ENCODE data around the gene ZNRF3.
A peak's percentile ranks its signal among the peaks of the same experiment; 100 is the strongest.

The ZNRF3 gene

DNA sequence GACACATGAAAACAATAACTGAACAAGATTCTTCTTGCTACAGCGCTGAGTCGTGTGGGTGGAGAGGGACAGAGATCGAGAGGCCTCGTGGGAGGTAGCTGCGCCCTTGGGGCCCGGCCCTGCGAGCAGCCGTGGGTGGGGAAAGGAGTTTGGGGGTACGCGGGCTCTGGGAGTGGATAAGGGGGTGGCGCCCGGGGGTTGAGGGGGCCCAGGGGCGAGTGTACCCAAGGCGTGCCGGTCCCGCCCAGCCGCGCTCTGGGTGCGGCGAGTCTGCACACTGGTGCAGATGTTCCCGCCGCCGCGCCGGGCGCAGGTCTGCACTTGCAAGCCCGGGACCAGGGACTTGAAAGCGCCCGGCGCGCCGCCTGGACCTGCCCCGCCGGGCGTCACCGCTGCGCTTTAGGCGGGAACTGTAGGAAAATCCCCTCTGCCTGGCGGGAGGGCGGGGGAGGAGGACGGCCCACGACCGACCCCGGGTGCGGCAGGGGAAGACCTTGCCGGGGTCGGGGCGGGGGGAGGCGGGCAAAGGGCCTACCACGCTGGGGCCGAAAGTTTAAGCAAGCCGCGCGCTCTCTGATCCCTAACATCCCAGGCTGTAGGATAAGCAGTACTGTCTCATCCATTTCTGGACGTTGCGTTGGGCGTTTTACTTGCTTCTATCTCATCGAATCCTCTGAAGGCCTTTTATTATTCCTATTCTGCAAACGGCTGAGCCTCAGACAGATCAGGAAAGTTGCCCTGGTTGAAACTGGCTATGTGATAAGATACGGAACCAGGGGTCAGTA is 188.1 kb downstream of the ZNRF3 start:
- peaks cover 0 to 12% (median 4%) of the 10 kb centered on the region in 5 donors for H3K27me3 ChIP-seq (ENCODE audit: control insufficient read depth in 5 of 5, insufficient read depth in 4 of 5, low read length in 5 of 5)
- no peaks in the 10 kb centered on the region for H3K36me3 ChIP-seq (ENCODE audit: control insufficient read depth in 5 of 5, insufficient read depth in 5 of 5, low read length in 5 of 5)
- peak overlapping the region in 1 of 5 donors; percentile 32 for H3K9ac ChIP-seq (ENCODE audit: low read length in 5 of 5)
- H3K27ac ChIP-seq (ENCODE audit: low read depth, low read length) = no peak overlapping the region
- H3K9me3 ChIP-seq (ENCODE audit: control insufficient read depth in 5 of 5, low read length in 5 of 5) = no peaks in the 10 kb centered on the region
- peaks cover 0 to 34% (median 30%) of the 10 kb centered on the region in 5 donors for H3K4me1 ChIP-seq (ENCODE audit: control insufficient read depth in 5 of 5, insufficient read depth in 5 of 5, low read length in 5 of 5)
- peak overlapping the region; percentile 47 to 79 (median 63) for H3K4me3 ChIP-seq (ENCODE audit: low read depth in 1 of 5, low read length in 5 of 5)

DNA sequence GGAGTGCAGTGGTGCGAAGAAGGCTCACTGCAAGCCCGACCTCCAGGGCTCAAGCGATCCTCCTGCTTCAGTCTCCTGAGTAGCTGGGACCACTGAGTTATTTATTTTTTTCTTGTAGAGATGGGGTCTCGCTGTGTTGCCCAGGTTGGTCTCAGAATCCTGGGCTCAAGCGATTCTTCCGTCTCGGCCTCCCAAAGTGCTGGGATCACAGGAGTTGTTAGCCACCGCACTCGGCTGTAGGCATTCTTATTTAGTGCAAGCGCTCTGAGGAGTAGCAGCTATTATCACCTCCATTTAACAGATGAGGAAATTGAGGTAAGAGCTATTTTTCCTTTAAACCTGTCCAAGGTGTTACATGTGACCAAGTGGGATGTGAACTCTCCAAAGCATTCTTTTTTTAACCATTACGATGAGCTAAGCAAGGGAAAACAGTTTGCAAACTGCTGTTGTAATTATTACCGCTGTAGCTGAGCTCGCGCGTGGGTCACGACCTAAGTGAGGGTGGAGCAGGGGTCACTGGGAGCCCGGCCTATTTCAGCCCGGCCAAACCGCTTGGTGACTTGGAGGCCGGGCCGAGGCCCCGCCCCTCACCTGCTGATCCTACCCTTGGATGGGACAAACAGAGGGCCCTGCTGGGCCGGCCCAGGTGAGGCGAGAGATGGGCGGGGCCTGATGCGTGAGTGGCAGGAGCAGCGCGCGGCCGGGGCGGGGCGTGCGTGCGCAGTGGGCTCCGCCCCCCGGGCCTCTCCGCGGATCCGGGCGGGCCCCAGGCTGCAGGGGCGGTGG is 189.0 kb downstream of the ZNRF3 start:
- Histone ChIP-seq H3K27ac (ENCODE audit: low read depth, low read length) (no peak overlapping the region), H3K9me3 (ENCODE audit: control insufficient read depth in 5 of 5, low read length in 5 of 5) (no peaks in the 10 kb centered on the region), H3K4me1 (ENCODE audit: control insufficient read depth in 5 of 5, insufficient read depth in 5 of 5, low read length in 5 of 5) (peaks cover 0 to 34% (median 30%) of the 10 kb centered on the region in 5 donors), H3K4me3 (ENCODE audit: low read depth in 1 of 5, low read length in 5 of 5) (peak overlapping the region; percentile 51 to 79 (median 73)), H3K27me3 (ENCODE audit: control insufficient read depth in 5 of 5, insufficient read depth in 4 of 5, low read length in 5 of 5) (peaks cover 0 to 12% (median 4%) of the 10 kb centered on the region in 5 donors), H3K36me3 (ENCODE audit: control insufficient read depth in 5 of 5, insufficient read depth in 5 of 5, low read length in 5 of 5) (no peaks in the 10 kb centered on the region), H3K9ac (ENCODE audit: low read length in 5 of 5) (peak overlapping the region in 1 of 5 donors; percentile 10)

DNA sequence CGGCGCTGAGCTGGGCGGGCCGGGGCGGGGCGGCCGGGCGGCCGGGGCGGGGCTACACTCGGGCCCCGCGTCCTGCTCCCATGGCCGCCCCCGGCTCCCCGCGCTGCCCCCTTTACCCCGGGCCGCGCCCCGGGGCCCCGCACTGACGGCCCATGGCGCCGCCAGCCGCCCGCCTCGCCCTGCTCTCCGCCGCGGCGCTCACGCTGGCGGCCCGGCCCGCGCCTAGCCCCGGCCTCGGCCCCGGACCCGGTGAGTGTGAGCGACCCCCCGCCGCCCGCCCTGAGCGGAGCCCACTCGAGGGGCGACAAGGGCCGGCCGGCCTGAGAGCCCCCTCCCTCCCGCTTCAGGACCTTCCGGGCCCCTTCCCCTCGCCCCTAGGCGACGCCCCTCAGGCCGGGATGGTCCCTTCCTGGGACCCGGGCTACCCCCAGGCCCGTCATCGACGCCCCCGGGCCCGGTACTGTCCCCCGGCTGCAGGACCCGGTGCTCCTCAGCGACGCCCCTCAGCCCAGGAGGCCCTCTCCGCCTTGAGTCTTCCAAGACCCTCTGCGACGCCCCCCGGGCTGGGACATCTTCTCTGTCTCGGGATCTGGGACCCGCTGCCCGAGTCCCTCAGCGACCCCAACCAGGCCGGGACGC is 189.7 kb downstream of the ZNRF3 start, which contains the start of gene KREMEN1:
TSS of gene KREMEN1 (plus strand) at position 57 of the 639 bp plus-strand sequence. CDS start at position 153, 96 bp downstream.
- no peaks in the 10 kb centered on the region for H3K36me3 ChIP-seq (ENCODE audit: control insufficient read depth in 5 of 5, insufficient read depth in 5 of 5, low read length in 5 of 5)
- H3K9ac ChIP-seq (ENCODE audit: low read length in 5 of 5) = peak within 1 kb of the TSS in 4 of 5 donors; percentile 66 to 80 (median 72)
- H3K4me3 ChIP-seq (ENCODE audit: low read depth in 1 of 5, low read length in 5 of 5) = peak within 1 kb of the TSS; percentile 51 to 82 (median 73)
- H3K4me1 ChIP-seq (ENCODE audit: control insufficient read depth in 5 of 5, insufficient read depth in 5 of 5, low read length in 5 of 5) = peaks cover 0 to 34% (median 30%) of the 10 kb centered on the region in 5 donors
- H3K27me3 ChIP-seq (ENCODE audit: control insufficient read depth in 5 of 5, insufficient read depth in 4 of 5, low read length in 5 of 5) = peaks cover 0 to 12% (median 4%) of the 10 kb centered on the region in 5 donors
- H3K27ac ChIP-seq (ENCODE audit: low read depth, low read length) = no peak within 1 kb of the TSS
- H3K9me3 ChIP-seq (ENCODE audit: control insufficient read depth in 5 of 5, low read length in 5 of 5) = no peaks in the 10 kb centered on the region

DNA sequence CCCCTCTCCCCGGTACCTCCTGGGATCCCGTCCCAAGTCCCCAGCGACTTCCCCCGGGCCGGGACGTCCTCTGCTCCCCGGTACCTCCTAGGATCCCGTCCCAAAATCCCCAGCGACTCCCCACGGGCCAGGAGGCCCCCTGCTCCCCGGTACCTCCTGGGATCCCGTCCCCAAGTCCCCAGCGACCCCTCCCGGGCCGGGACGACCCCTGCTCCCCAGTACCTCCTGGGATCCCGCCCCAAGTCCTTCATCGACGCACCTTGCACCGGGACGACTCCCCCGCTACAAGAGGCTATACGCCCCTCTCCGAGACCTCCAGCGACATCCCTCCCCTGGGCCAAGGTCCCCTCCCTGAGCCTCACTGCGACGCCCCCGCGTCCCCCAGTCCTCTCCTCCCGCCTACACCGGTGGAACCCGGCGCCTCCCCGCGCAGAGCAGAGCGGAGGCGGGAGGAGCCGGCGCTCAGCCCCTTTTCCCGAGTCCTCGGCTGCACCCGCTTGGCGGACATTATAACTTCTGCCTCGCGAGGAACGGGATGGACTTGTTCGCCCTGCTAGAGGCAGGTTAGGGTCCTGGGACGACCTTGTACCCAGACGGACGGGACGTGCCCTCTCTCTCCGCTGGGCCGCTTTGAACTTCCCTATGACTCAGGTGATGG is 190.4 kb downstream of the ZNRF3 start:
- Histone ChIP-seq H3K27me3 (ENCODE audit: control insufficient read depth in 5 of 5, insufficient read depth in 4 of 5, low read length in 5 of 5) (peaks cover 0 to 12% (median 4%) of the 10 kb centered on the region in 5 donors), H3K4me3 (ENCODE audit: low read depth in 1 of 5, low read length in 5 of 5) (peak overlapping the region; percentile 70 to 82 (median 72)), H3K9me3 (ENCODE audit: control insufficient read depth in 5 of 5, low read length in 5 of 5) (no peaks in the 10 kb centered on the region), H3K4me1 (ENCODE audit: control insufficient read depth in 5 of 5, insufficient read depth in 5 of 5, low read length in 5 of 5) (peaks cover 0 to 34% (median 30%) of the 10 kb centered on the region in 5 donors), H3K27ac (ENCODE audit: low read depth, low read length) (peak overlapping the region; percentile 41), H3K9ac (ENCODE audit: low read length in 5 of 5) (peak overlapping the region in 4 of 5 donors; percentile 66 to 80 (median 72)), H3K36me3 (ENCODE audit: control insufficient read depth in 5 of 5, insufficient read depth in 5 of 5, low read length in 5 of 5) (no peaks in the 10 kb centered on the region)

DNA sequence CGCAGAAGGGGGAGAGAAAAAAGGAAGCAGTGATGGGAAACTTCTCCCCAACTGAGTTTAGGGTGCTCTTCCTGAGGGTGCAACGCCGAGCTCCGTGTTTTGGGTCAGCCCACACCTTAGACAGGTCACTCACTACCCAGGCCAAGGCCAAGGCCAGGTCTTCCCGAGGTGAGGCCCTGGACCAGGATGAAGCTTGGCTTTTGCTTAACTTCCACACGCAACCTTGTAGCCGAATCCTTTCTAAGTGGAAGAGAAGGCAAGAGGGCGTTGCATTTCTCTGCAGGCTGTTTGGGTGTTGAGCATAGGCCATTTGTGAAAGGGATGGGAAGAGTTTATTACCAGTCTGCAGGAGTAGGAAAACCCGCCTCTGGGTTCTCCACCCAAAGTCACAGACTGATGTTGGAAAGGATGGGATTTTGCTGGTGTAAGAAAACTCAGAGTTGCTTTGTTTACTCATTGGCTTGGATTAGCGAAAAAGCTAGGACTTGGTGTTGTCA is 191.0 kb downstream of the ZNRF3 start:
- peaks cover 0 to 35% (median 34%) of the 10 kb centered on the region in 5 donors for H3K4me1 ChIP-seq (ENCODE audit: control insufficient read depth in 5 of 5, insufficient read depth in 5 of 5, low read length in 5 of 5)
- peak overlapping the region in 3 of 5 donors; percentile 66 to 80 (median 71) for H3K9ac ChIP-seq (ENCODE audit: low read length in 5 of 5)
- H3K36me3 ChIP-seq (ENCODE audit: control insufficient read depth in 5 of 5, insufficient read depth in 5 of 5, low read length in 5 of 5) = no peaks in the 10 kb centered on the region
- H3K27ac ChIP-seq (ENCODE audit: low read depth, low read length) = peak overlapping the region; percentile 41
- no peaks in the 10 kb centered on the region for H3K9me3 ChIP-seq (ENCODE audit: control insufficient read depth in 5 of 5, low read length in 5 of 5)
- peak overlapping the region; percentile 70 to 82 (median 72) for H3K4me3 ChIP-seq (ENCODE audit: low read depth in 1 of 5, low read length in 5 of 5)
- H3K27me3 ChIP-seq (ENCODE audit: control insufficient read depth in 5 of 5, insufficient read depth in 4 of 5, low read length in 5 of 5) = peaks cover 0 to 8% (median 4%) of the 10 kb centered on the region in 5 donors

DNA sequence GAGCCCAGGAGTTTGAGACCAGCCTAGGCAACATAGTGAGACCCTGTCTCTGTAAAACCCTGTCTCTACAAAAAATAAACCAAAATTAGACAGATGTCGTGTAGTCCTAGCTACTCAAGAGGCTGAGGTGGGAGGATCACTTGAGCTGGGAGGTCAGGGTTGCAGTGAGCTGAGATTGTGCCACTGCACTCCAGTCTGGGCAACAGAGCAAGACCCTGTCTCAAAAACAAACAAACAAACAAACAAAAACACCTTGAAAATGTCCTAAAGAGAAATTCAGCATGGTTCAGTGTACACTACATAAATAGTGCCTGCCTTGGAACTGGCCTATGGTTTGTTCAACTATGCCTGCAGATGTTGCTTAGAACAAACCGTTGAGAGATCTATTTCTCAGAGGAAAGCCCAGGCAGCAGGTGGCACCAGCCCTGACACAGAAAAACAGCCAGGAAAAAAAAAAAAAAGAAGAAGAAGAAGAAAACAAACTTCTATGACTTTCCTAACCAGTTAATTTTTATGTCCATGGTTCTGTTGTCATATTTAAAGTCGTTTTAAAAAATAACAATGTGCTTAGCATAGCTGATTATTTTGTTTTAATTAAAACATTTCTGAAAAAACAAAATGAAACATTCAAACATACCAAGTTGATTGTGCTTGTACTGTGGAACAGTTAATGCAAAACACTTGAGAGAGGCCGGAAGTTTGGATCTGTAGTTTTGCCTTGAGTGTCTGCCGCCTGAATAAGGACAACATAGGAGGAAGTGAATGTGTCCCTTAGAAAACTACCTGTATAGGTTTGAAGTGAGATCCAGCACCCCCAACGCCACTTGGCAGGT is 194.9 kb downstream of the ZNRF3 start:
- Histone ChIP-seq H3K9me3 (ENCODE audit: control insufficient read depth in 5 of 5, low read length in 5 of 5) (no peaks in the 10 kb centered on the region), H3K27me3 (ENCODE audit: control insufficient read depth in 5 of 5, insufficient read depth in 4 of 5, low read length in 5 of 5) (no peaks in the 10 kb centered on the region), H3K4me3 (ENCODE audit: low read depth in 1 of 5, low read length in 5 of 5) (no peak overlapping the region), H3K9ac (ENCODE audit: low read length in 5 of 5) (no peak overlapping the region), H3K36me3 (ENCODE audit: control insufficient read depth in 5 of 5, insufficient read depth in 5 of 5, low read length in 5 of 5) (no peaks in the 10 kb centered on the region), H3K27ac (ENCODE audit: low read depth, low read length) (no peak overlapping the region), H3K4me1 (ENCODE audit: control insufficient read depth in 5 of 5, insufficient read depth in 5 of 5, low read length in 5 of 5) (peaks cover 0 to 52% (median 24%) of the 10 kb centered on the region in 5 donors)

DNA sequence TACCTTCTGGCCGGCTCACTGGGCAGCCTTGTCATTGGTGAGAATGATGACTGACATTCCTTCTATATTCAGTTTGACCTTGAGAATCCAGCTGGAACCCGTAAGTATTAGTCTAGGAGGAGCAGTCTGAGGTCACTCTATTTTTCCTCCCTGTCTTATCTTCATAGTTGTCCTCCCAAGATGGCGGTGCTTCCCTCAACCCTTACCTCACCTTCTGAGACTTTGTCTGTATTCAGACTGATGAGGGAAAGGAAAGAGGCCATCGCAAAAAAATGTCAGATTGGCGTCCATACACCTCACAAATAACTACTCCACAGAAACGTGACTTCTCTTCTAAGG is 195.5 kb downstream of the ZNRF3 start:
- Histone ChIP-seq H3K9ac (ENCODE audit: low read length in 5 of 5) (no peak overlapping the region), H3K9me3 (ENCODE audit: control insufficient read depth in 5 of 5, low read length in 5 of 5) (no peaks in the 10 kb centered on the region), H3K36me3 (ENCODE audit: control insufficient read depth in 5 of 5, insufficient read depth in 5 of 5, low read length in 5 of 5) (no peaks in the 10 kb centered on the region), H3K27ac (ENCODE audit: low read depth, low read length) (no peak overlapping the region), H3K4me3 (ENCODE audit: low read depth in 1 of 5, low read length in 5 of 5) (no peak overlapping the region), H3K27me3 (ENCODE audit: control insufficient read depth in 5 of 5, insufficient read depth in 4 of 5, low read length in 5 of 5) (no peaks in the 10 kb centered on the region), H3K4me1 (ENCODE audit: control insufficient read depth in 5 of 5, insufficient read depth in 5 of 5, low read length in 5 of 5) (peaks cover 0 to 51% (median 19%) of the 10 kb centered on the region in 5 donors)

DNA sequence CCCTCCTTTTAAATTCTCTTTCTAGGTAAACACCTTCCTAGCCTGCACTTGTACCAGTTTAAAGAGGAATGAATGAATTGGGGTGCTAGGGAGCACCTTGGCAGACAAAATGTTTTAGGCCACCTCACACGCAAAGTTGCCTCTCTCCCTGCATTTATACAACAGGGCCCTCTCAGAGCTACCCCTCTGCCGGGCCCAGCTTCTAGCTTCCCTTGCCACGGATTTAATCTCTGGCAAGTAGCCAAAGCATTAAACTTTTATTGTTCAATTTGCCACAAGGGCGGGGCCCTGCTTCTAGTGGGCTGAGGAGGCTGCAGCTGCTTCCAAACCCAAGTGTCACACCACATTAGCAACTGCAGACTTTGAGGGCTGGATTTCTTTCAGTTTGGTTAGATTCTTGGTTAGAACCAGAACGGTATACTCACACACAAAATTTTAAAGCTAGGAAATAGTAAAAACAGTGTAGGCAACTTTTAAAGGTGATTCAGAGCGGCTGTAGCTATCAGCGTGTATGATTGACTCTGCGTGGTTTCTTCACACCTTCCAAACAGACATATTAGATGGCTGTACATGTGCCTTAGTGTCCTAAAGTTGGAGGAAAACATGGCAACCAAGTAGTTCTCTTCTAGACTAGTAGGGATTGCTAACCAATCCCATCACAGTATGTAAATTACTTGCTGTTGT is 196.0 kb downstream of the ZNRF3 start:
- no peaks in the 10 kb centered on the region for H3K36me3 ChIP-seq (ENCODE audit: control insufficient read depth in 5 of 5, insufficient read depth in 5 of 5, low read length in 5 of 5)
- H3K27ac ChIP-seq (ENCODE audit: low read depth, low read length) = no peak overlapping the region
- no peak overlapping the region for H3K4me3 ChIP-seq (ENCODE audit: low read depth in 1 of 5, low read length in 5 of 5)
- H3K4me1 ChIP-seq (ENCODE audit: control insufficient read depth in 5 of 5, insufficient read depth in 5 of 5, low read length in 5 of 5) = peaks cover 0 to 51% (median 14%) of the 10 kb centered on the region in 5 donors
- H3K9ac ChIP-seq (ENCODE audit: low read length in 5 of 5) = no peak overlapping the region
- no peaks in the 10 kb centered on the region for H3K27me3 ChIP-seq (ENCODE audit: control insufficient read depth in 5 of 5, insufficient read depth in 4 of 5, low read length in 5 of 5)
- H3K9me3 ChIP-seq (ENCODE audit: control insufficient read depth in 5 of 5, low read length in 5 of 5) = no peaks in the 10 kb centered on the region
